ENCODE results near the gene CYP27A1. TPM values are rescaled to one million over a fixed set of nuclear protein-coding genes. Genes with fewer than 3 reads are reported as not detected.

CYP27A1 gene
- total RNA-seq, 2 donors from 2014 or later, result 32.8 to 53.7 TPM

DNA sequence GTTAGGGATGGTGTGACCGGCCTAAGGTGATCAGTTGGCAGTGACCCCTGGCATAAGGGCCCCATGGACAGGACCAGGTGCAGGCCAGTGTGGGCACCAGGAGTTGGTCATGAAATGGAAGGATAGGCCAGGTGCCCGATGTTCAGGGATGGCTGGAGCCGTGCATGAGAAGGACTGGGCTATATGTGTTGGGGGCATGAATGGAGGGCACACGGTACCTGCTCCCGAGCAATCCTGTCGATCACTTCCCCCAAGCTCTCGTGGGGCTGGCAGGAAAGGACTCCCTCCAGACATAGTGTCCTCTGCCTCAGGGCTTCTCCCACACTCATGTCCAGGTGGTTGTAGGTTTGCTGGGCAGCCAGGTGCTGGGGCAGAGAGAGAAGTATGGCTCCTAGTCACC lies 42.1 kb downstream of the CYP27A1 start:
- no peak overlapping the region for H3K9ac ChIP-seq (ENCODE audit: extremely low read depth, low read length, poor library complexity, severe bottlenecking)
- no peak overlapping the region for H3K4me3 ChIP-seq (ENCODE audit: low read length)
- Mint-ChIP-seq H3K9me3 (no peaks in the 10 kb centered on the region), H3K27ac (no peak overlapping the region), H3K4me1 (no peaks in the 10 kb centered on the region), H3K4me3 (no peak overlapping the region), H3K27me3 (ENCODE audit: insufficient read depth) (no peaks in the 10 kb centered on the region), H3K36me3 (ENCODE audit: low read depth) (peaks cover 13% of the 10 kb centered on the region)
- H3K36me3 ChIP-seq (ENCODE audit: control insufficient read depth, insufficient read depth, low read length), result peaks cover 2% of the 10 kb centered on the region
- TF ChIP-seq, protein P1, sequence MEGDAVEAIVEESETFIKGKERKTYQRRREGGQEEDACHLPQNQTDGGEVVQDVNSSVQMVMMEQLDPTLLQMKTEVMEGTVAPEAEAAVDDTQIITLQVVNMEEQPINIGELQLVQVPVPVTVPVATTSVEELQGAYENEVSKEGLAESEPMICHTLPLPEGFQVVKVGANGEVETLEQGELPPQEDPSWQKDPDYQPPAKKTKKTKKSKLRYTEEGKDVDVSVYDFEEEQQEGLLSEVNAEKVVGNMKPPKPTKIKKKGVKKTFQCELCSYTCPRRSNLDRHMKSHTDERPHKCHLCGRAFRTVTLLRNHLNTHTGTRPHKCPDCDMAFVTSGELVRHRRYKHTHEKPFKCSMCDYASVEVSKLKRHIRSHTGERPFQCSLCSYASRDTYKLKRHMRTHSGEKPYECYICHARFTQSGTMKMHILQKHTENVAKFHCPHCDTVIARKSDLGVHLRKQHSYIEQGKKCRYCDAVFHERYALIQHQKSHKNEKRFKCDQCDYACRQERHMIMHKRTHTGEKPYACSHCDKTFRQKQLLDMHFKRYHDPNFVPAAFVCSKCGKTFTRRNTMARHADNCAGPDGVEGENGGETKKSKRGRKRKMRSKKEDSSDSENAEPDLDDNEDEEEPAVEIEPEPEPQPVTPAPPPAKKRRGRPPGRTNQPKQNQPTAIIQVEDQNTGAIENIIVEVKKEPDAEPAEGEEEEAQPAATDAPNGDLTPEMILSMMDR (conservative IDR thresholded peaks at IDR 0.05), result no peak
- no peaks in the 10 kb centered on the region for H3K9me3 ChIP-seq (ENCODE audit: control insufficient read depth, low read length)
- no peaks in the 10 kb centered on the region for H3K27me3 ChIP-seq (ENCODE audit: control insufficient read depth, insufficient read depth, low read length, poor library complexity, severe bottlenecking)
- WGBS, 2 experiments (ENCODE audit: insufficient coverage in 1 of 2, insufficient read length in 1 of 2), result 86 to 94% methylated on average over 4 to 7 of the region's 7 CpGs
- H3K4me1 ChIP-seq (ENCODE audit: control insufficient read depth, insufficient read depth, low read length), result no peaks in the 10 kb centered on the region
- DNase-seq, result no peak
- H3K27ac ChIP-seq (ENCODE audit: low read depth, low read length), result no peak overlapping the region

DNA sequence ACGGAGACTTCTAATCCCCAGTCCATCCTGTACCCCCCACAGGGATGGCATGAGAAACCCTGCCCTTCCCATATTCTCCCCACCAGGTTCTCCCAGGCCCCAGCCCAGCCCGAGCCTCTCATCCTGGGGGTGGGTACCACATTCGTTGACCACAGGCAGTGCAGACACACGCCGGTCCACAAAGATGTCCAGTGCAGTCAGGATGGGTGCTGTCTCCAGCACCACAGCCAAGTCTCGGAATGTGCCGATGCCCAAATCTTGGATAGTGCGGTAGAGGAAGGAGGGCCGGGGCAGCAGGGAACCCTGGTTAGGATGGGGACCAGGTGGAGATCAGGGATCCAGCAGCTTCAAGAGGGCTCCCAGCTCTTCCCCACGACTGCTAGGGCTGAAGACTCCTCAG lies 44.8 kb downstream of the CYP27A1 start:
- H3K4me3 ChIP-seq (ENCODE audit: low read length), result no peak overlapping the region
- no peaks in the 10 kb centered on the region for H3K4me1 ChIP-seq (ENCODE audit: control insufficient read depth, insufficient read depth, low read length)
- H3K27me3 ChIP-seq (ENCODE audit: control insufficient read depth, insufficient read depth, low read length, poor library complexity, severe bottlenecking), result no peaks in the 10 kb centered on the region
- H3K36me3 ChIP-seq (ENCODE audit: control insufficient read depth, insufficient read depth, low read length), result no peaks in the 10 kb centered on the region
- TF ChIP-seq, protein P1 (conservative IDR thresholded peaks at IDR 0.05), result no peak
- H3K27me3 Mint-ChIP-seq (ENCODE audit: insufficient read depth), result no peaks in the 10 kb centered on the region
- H3K27ac Mint-ChIP-seq, result no peak overlapping the region
- no peak for DNase-seq
- no peak overlapping the region for H3K27ac ChIP-seq (ENCODE audit: low read depth, low read length)
- H3K4me1 Mint-ChIP-seq, result no peaks in the 10 kb centered on the region
- H3K9me3 Mint-ChIP-seq, result no peaks in the 10 kb centered on the region
- H3K9me3 ChIP-seq (ENCODE audit: control insufficient read depth, low read length), result no peaks in the 10 kb centered on the region
- no peak overlapping the region for H3K9ac ChIP-seq (ENCODE audit: extremely low read depth, low read length, poor library complexity, severe bottlenecking)
- H3K36me3 Mint-ChIP-seq (ENCODE audit: low read depth), result no peaks in the 10 kb centered on the region
- H3K4me3 Mint-ChIP-seq, result no peak overlapping the region
- WGBS, 2 experiments (ENCODE audit: insufficient coverage in 1 of 2, insufficient read length in 1 of 2), result 92 to 94% methylated on average over 4 to 10 of the region's 10 CpGs

DNA sequence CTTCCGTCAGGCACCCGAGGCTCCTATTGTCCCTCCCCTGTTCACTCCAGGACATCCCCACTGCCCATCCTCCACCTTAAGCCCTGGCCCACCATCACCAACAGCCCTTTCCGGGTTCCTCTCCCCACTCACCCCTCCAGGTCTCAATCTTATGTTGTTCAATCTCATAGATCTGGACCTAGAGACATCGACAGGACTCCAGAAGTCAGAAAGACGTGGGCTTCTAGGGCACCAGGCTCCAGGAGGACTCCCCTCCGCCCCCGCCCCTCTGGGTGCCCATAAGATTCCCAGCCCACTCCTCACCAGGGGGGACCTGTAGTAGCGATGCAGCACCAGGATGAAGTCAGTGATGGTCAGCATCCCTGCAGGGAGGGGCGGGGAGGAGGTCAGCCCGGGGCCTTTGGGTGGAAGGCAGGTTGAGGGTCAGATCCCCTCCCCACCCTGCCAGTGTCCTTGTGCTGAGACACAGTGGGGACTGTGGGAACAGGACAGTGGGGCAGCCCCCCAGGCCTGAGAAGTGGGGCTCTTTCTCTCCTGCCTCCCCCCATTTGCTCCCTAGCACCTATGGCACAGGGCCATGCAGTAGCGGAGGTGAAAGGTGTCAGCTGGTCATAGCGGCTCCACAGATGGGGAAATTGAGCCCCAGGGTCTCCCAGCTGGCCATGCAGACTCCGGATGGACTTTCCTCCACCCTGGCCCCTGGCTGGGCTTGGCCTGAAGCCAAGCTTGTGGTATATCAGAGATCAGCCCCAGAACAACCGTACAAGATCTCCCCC lies 45.9 kb downstream of the CYP27A1 start:
- no peak overlapping the region for H3K27ac ChIP-seq (ENCODE audit: low read depth, low read length)
- TF ChIP-seq, protein P1 (conservative IDR thresholded peaks at IDR 0.05), result no peak
- no peak overlapping the region for H3K4me3 ChIP-seq (ENCODE audit: low read length)
- H3K4me1 ChIP-seq (ENCODE audit: control insufficient read depth, insufficient read depth, low read length), result peaks cover 1% of the 10 kb centered on the region
- H3K4me1 Mint-ChIP-seq, result peaks cover 3% of the 10 kb centered on the region
- H3K36me3 ChIP-seq (ENCODE audit: control insufficient read depth, insufficient read depth, low read length), result no peaks in the 10 kb centered on the region
- peaks cover 3% of the 10 kb centered on the region for H3K27me3 Mint-ChIP-seq (ENCODE audit: insufficient read depth)
- 92 to 96% methylated on average over 8 to 14 of the region's 14 CpGs for WGBS, 2 experiments (ENCODE audit: insufficient coverage in 1 of 2, insufficient read length in 1 of 2)
- H3K9ac ChIP-seq (ENCODE audit: extremely low read depth, low read length, poor library complexity, severe bottlenecking), result no peak overlapping the region
- H3K27ac Mint-ChIP-seq, result no peak overlapping the region
- no peaks in the 10 kb centered on the region for H3K27me3 ChIP-seq (ENCODE audit: control insufficient read depth, insufficient read depth, low read length, poor library complexity, severe bottlenecking)
- H3K36me3 Mint-ChIP-seq (ENCODE audit: low read depth), result no peaks in the 10 kb centered on the region
- H3K4me3 Mint-ChIP-seq, result no peak overlapping the region
- H3K9me3 Mint-ChIP-seq, result no peaks in the 10 kb centered on the region
- no peaks in the 10 kb centered on the region for H3K9me3 ChIP-seq (ENCODE audit: control insufficient read depth, low read length)
- DNase-seq, result no peak
